Mucosa of stomach (tissue), 1 donor: Measurements from ENCODE around the gene COL11A2.

Experiments used
- H3K27me3 ChIP-seq: one replicate; pipeline ENCODE4 v1.7.0; 2013; ENCODE audit warnings: mild to moderate bottlenecking, low read length; ENCODE audit not compliant: control insufficient read depth, insufficient read depth
- H3K36me3 ChIP-seq: one replicate; pipeline ENCODE4 v1.7.0; 2013; ENCODE audit warnings: low read length; ENCODE audit not compliant: control insufficient read depth, insufficient read depth
- H3K4me1 ChIP-seq: one replicate; pipeline ENCODE4 v1.7.0; 2013; ENCODE audit warnings: mild to moderate bottlenecking, low read length; ENCODE audit not compliant: control insufficient read depth, insufficient read depth
- H3K4me3 ChIP-seq: one replicate; pipeline ENCODE4 v1.7.0; 2013; ENCODE audit warnings: low read length
- H3K9ac ChIP-seq: one replicate; pipeline ENCODE4 v1.7.0; 2013; ENCODE audit warnings: mild to moderate bottlenecking, low read length, moderate library complexity
- H3K9me3 ChIP-seq: one replicate; pipeline ENCODE4 v1.7.0; 2013; ENCODE audit warnings: mild to moderate bottlenecking, low read length, moderate library complexity; ENCODE audit not compliant: control insufficient read depth
- donor health status: Pancreatic carcinoma.

The COL11A2 gene

DNA sequence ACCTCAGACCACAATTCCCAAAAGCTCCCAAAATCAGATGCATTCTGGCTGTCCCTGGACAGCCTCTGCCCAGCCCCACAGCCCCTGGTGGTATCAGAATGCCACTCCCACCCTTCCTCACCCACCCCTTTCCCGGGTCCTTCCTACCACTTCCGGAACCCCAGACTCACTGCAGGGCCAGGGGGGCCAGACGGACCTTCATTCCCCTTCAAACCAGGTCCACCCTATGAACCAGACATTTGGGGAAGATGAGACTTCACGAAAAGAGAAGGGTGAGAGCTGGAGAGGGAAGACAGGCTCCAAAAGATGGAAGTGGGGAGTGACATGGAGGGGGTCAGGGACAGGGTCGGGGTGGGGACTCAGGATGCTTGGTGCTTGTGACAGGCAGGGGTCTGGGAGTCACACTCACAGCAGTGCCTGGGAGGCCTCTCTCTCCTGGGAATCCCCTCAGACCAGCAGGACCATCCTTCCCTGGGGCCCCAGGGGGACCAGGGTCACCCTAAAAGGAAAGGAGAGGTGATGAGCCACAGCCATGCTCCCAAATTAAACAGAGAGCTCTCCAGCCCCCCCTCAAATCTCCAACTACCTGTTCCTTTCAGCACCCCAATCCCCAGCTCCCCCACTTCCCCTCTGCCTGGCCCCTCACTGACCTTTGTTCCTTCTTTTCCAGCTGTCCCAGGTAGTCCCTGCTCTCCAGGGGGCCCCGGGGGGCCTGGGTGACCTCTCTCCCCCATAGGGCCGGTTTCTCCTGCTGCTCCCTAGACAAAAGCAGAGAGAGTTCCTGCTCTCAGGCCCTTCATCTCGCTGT, 20.2 kb downstream of the COL11A2 start:
- Histone ChIP-seq H3K36me3 (no peaks in the 10 kb centered on the region), H3K9me3 (no peaks in the 10 kb centered on the region), H3K4me3 (no peak overlapping the region), H3K27me3 (peaks cover 9% of the 10 kb centered on the region), H3K4me1 (no peaks in the 10 kb centered on the region), H3K9ac (no peak overlapping the region)

DNA sequence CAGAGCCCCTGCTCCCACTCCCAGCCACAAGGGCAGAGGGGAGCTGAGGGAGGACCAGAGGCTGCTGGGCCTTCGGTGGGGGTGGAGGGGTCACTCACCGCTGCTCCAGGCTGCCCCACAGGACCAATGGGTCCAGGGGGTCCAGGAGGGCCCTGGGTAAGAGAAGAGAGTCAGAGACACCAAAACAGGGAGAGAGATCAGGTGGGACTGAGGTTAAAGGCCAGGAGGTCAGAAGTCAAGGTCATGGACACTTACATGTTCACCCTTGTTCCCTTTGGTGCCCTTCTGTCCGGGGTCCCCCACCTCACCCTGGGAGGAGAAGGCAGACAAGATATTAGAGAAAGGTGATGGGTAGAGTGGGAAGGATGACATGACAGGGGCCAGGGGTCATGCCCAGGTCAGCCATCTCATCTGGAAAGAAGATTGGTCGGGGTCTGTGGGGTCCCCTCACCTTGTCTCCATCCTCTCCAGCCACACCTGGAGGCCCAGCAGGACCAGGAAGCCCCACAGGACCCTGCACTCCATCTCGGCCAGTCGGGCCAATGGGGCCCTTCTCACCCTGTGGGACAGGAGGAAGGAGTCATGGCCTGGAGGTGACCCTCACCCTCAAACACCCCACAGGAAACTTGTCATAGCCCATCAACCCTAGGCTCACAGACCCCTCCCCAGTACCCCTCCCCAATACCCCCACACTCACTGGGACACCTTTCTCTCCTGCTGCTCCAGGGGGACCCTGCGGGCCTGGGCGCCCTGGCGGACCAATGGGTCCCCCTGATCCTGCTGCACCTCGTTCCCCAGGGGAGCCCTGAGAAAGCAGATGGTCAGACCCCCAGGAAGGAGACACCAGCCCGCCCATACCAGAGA, 21.0 kb downstream of the COL11A2 start:
- H3K27me3 ChIP-seq, result peaks cover 9% of the 10 kb centered on the region
- no peaks in the 10 kb centered on the region for H3K9me3 ChIP-seq
- H3K4me3 ChIP-seq, result no peak overlapping the region

DNA sequence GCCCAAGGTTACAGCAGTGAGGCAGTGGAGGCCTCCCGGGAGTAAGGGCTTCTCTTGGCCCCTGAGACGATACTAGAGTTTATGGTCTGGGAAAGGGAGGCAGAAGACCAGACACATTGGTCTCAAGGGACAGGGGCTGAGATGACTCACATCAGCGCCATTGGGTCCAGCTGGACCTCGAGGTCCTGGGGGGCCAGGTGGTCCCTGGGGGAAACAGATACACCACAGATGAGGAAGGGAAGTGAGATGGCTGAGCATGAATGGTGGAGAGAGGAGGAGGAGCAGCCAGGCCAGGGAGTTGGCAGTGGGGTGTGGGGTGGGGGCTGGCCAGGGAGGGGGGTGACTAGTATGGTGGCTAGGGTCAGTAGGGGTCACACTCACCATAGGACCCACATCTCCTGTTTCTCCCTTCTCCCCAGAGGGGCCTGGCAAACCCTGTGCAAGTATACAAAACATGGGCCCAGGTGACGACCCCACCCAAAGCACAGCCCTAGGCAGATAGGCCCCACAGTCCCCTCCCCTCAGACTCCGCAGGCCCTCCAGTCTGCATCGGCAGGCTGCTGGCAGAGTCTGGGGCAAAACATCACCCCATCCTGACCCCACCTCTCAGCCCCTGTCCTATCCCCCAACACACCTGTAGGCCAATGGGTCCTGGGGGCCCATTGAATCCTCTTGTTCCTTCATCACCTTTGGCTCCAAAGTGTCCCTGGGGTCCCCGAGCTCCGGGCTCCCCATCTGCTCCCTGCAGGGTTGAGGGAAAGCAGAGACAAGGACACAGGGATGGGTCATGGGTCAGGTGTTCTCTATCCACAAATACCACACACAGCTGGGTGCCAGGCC, 21.9 kb downstream of the COL11A2 start:
- no peaks in the 10 kb centered on the region for H3K4me1 ChIP-seq
- no peak overlapping the region for H3K4me3 ChIP-seq
- peaks cover 9% of the 10 kb centered on the region for H3K27me3 ChIP-seq
- no peak overlapping the region for H3K9ac ChIP-seq
- H3K36me3 ChIP-seq, result no peaks in the 10 kb centered on the region
- H3K9me3 ChIP-seq, result no peaks in the 10 kb centered on the region

More for the DNA sequence above, 21.0 kb downstream of the COL11A2 start:
- H3K4me1 ChIP-seq, result no peaks in the 10 kb centered on the region
- H3K36me3 ChIP-seq, result no peaks in the 10 kb centered on the region
- no peak overlapping the region for H3K9ac ChIP-seq

DNA sequence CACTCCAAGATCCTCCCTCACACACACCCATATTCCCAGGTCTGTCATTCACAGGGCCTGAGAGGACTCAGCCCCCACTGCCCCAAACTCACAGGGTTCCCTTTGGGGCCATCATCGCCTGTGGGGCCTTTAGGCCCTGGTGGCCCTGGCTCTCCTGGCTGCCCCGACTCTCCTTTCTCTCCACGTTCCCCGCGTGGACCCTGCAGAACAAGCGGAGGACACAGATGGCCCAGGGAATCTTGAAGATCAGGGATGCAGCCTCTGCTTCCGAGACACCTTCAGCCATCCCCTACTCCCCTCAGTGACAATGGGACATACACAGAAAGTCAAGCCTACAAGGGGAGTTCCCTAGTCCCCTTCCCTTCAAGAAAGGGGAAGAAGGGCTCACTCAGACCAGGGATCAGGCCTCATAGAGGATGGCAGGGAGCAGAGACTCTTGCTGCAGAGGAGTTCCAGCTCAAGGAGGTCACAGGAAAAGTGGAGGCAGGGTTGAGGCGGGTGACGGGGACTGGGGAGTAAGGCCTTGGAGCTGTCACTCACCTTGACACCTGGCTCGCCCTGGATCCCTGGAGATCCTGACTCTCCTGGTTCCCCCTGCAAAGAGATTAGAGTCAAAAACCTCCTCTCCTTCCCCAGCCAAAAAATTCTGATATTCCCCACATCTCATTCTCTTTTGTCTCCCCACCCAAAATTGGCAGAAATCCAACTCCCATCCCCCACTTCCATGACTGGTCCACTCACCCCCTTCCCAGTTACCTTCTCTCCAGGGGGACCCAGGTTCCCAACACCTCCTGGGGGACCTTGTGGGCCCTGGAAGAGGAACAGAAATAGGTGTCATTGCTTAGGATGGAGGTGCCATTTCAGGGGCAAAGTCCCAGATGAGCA, 22.7 kb downstream of the COL11A2 start:
- H3K9ac ChIP-seq, result no peak overlapping the region
- H3K4me3 ChIP-seq, result no peak overlapping the region

DNA sequence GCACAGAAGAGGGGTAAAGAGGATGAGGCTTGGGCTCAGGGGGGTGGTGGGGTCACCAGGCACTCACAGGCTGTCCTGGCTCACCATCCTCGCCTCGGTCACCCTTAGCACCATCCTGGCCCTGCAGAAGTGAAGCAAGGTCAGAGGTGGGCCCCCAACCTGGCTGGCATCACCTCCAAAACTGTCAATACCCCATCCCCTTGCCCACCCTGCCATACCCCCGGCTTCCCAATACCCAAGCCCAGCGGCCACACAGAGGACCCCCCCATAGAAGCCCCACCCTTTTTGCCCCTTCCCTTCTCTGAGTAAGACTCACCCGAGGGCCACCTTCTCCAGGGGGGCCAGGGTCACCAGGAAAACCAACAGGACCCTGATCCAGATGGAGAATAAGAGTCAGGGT, 23.6 kb downstream of the COL11A2 start:
- no peak overlapping the region for H3K4me3 ChIP-seq

More for the DNA sequence above, 22.7 kb downstream of the COL11A2 start:
- Histone ChIP-seq H3K9me3 (no peaks in the 10 kb centered on the region), H3K36me3 (no peaks in the 10 kb centered on the region), H3K4me1 (no peaks in the 10 kb centered on the region), H3K27me3 (peaks cover 9% of the 10 kb centered on the region)

DNA sequence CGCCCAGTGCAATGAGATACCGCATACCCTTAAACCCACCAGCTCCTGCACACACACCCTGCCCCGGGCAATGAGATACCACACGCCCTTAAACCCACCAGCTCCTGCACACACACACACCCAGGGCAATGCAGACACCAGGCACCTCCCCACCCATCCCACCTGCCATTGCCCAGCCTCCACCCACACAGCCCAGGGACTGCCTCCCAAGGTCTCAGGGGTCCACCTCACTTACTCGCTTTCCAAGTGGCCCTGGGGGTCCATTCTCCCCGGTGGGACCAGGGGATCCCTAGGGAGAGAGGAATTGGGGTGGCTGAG, 24.0 kb downstream of the COL11A2 start:
- H3K4me3 ChIP-seq, result no peak overlapping the region
- no peaks in the 10 kb centered on the region for H3K9me3 ChIP-seq
- no peak overlapping the region for H3K9ac ChIP-seq
- no peaks in the 10 kb centered on the region for H3K4me1 ChIP-seq
- peaks cover 9% of the 10 kb centered on the region for H3K27me3 ChIP-seq
- no peaks in the 10 kb centered on the region for H3K36me3 ChIP-seq

More for the DNA sequence above, 23.6 kb downstream of the COL11A2 start:
- no peaks in the 10 kb centered on the region for H3K4me1 ChIP-seq
- H3K9me3 ChIP-seq, result no peaks in the 10 kb centered on the region
- H3K27me3 ChIP-seq, result peaks cover 9% of the 10 kb centered on the region
- H3K9ac ChIP-seq, result no peak overlapping the region
- no peaks in the 10 kb centered on the region for H3K36me3 ChIP-seq

DNA sequence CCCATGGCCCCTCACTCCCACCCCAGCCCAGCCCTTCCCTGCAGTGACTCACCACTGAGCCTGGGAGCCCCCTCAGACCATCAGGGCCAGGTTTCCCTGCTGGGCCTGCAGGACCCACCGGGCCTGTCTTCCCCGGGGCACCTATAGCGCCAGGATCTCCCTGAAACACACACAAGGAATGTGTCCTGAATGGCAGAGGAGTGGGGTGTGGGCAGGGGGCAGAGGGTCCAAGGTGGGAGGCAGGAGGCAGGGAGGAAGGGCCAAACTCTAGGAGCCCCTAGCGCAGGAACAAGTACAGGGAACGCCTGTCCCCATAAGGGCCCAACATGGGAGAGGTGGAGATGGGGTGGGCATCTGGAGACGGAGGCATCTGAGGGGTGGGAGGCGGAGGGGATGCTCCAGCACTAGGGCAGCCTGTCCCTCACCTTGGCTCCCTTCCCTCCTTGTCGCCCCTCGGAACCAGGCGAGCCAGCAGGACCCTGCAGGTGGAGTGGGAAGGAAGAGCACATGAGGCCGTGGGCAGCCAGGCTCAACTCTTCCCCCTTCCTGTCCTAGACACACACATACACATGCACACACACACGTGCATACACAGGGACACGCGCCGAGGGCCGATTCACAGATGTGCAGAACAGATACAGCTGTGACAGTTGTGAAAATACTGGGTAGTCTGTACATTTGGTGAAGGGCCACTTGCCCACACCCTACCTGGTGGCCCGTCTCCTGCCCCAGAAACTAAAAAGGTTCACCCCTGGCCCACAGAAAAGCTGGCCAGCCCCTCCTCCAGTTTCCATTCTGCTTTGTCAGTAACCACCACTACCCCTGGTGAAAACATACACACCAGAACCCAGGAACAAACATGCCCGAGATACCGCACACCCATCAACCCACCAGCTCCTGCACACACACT, 24.6 kb downstream of the COL11A2 start:
- H3K36me3 ChIP-seq, result no peaks in the 10 kb centered on the region
- peaks cover 4% of the 10 kb centered on the region for H3K27me3 ChIP-seq
- H3K4me3 ChIP-seq, result no peak overlapping the region
- H3K4me1 ChIP-seq, result no peaks in the 10 kb centered on the region
- H3K9ac ChIP-seq, result no peak overlapping the region
- H3K9me3 ChIP-seq, result no peaks in the 10 kb centered on the region

DNA sequence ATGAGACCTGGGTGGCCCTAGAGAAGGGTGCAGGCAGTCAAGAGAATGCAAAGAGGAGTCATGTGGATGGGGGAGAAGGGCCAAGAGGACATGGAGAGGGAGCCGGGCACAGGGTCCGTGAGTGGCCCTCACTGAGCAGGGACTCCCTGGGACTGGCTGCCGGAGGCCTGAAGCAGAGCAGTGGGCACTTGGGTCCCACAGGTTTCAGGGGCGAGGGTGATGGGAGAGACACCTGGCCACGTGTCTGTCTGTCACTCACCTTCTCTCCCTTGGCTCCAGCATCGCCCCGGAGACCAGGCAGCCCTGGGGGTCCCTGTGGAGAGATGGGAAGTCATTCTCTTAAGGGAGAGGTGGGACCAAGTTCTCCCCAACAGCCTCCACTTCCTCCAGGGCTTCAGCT, 25.5 kb downstream of the COL11A2 start:
- no peak overlapping the region for H3K9ac ChIP-seq
- no peak overlapping the region for H3K4me3 ChIP-seq
- peaks cover 10% of the 10 kb centered on the region for H3K27me3 ChIP-seq
- H3K4me1 ChIP-seq, result peaks cover 5% of the 10 kb centered on the region
- H3K36me3 ChIP-seq, result no peaks in the 10 kb centered on the region
- H3K9me3 ChIP-seq, result no peaks in the 10 kb centered on the region

DNA sequence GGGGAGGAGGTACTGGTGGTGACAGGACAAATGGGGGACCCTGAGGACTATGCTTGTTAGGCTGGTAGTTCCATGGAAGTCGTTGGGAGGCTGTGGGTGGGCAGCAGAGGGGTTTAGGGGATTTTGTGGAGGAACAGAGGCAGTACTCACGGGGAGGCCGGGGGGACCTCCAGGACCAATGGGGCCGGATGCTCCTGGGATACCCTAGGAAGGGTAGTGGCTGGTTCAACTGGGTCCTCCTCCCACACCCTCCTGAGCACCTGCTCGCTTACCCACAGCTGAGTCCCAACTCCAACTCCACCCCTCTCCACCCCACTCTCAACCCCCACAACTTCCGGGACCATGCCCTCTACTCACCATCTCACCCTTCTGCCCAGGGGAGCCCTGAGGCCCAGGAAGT, 25.9 kb downstream of the COL11A2 start:
- H3K4me3 ChIP-seq, result no peak overlapping the region

DNA sequence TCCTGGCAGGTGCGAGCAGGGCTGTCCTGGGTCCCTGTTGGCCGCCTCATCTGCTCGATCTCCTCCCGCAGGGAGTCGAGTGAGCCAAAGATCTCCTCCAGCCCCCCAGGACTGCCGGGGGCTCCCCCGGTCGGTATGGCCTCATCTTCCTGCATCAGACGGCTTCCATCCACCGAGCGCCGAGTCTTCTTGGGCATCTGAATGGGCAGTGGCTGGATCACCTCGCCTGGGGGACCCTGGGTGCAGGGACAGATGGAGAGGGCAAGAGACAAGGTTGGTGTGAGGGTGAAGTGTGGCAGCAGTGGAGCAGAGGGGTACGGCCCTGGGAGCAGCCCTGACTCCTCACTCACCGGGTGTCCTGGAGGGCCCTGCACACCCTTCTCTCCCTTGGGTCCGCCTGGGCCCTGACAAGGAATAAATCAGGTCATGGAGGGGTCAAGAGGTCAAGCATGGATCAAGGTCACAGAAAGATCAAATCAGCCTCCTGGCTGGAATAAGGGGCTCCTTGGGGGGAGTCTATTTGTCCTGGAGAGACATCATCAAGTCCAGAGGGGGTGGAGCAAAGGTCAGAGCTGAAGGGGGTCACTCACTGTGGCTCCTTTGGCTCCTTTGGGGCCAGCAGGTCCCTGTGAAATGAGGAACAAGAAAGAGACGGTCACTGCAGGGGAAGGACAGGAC, 26.5 kb downstream of the COL11A2 start:
- Histone ChIP-seq H3K4me1 (peaks cover 15% of the 10 kb centered on the region), H3K9me3 (no peaks in the 10 kb centered on the region), H3K4me3 (no peak overlapping the region), H3K27me3 (peaks cover 7% of the 10 kb centered on the region), H3K36me3 (no peaks in the 10 kb centered on the region), H3K9ac (no peak overlapping the region)

More for the DNA sequence above, 25.9 kb downstream of the COL11A2 start:
- peaks cover 10% of the 10 kb centered on the region for H3K27me3 ChIP-seq
- no peak overlapping the region for H3K9ac ChIP-seq
- H3K9me3 ChIP-seq, result no peaks in the 10 kb centered on the region
- no peaks in the 10 kb centered on the region for H3K36me3 ChIP-seq
- peaks cover 8% of the 10 kb centered on the region for H3K4me1 ChIP-seq
